ENCODE results near the gene ZNF140. TPM values are rescaled to one million over a fixed set of nuclear protein-coding genes. Genes with fewer than 3 reads are reported as not detected.
A peak's percentile ranks its signal among the peaks of the same experiment; 100 is the strongest.

Gene ZNF140
- total RNA-seq, 1 donor from 2014 or later = 17.2 TPM

- FAIRE-seq (no peak), DNase-seq (ENCODE audit: low read depth) (no peak)
- no peaks in the 10 kb centered on the region for H3K27me3 ChIP-seq (ENCODE audit: insufficient read depth, low read length)
- peaks cover 43% of the 10 kb centered on the region for H3K36me3 Mint-ChIP-seq (ENCODE audit: low read depth, unreplicated experiment)
- H3K27ac Mint-ChIP-seq (ENCODE audit: unreplicated experiment) = no peak overlapping the region
- H3K79me2 ChIP-seq (ENCODE audit: insufficient read depth, low read length) = peaks cover 55% of the 10 kb centered on the region
- H2AFZ ChIP-seq (ENCODE audit: low read depth, low read length) = no peak overlapping the region
- H3K4me2 ChIP-seq (ENCODE audit: low read length) = peak overlapping the region; percentile 83
- H3K9ac ChIP-seq (ENCODE audit: low read length) = peak overlapping the region; percentile 88
- peaks cover 27% of the 10 kb centered on the region for H3K9me3 ChIP-seq (ENCODE audit: insufficient read depth, low read depth, low read length)
- H3K4me1 ChIP-seq (ENCODE audit: insufficient read depth, low read length) = no peaks in the 10 kb centered on the region
- no peaks in the 10 kb centered on the region for H3K4me1 Mint-ChIP-seq (ENCODE audit: low read depth, unreplicated experiment)
- peak overlapping the region; percentile 76 for H3K4me3 ChIP-seq (ENCODE audit: insufficient read depth, low read depth, low read length)
- peak overlapping the region; percentile 90 for H3K4me3 Mint-ChIP-seq (ENCODE audit: unreplicated experiment)
- H3K27ac ChIP-seq (ENCODE audit: low read depth, low read length) = peak overlapping the region; percentile 71
- no peak for TF ChIP-seq CTCF (IDR thresholded peaks at IDR 0.05; ENCODE audit: insufficient read depth, low read depth, low read length)
- TF ChIP-seq EZH2 (IDR thresholded peaks at IDR 0.05; ENCODE audit: insufficient read depth, low read length) = no peak
- H3K36me3 ChIP-seq (ENCODE audit: insufficient read depth, low read length) = peaks cover 20% of the 10 kb centered on the region
- H3K9me3 Mint-ChIP-seq (ENCODE audit: unreplicated experiment) = peaks cover 39% of the 10 kb centered on the region
- peaks cover 9% of the 10 kb centered on the region for H4K20me1 ChIP-seq (ENCODE audit: insufficient read depth, low read length)
- no peaks in the 10 kb centered on the region for H3K27me3 Mint-ChIP-seq (ENCODE audit: low read depth, unreplicated experiment)
Measured at GRCh38 chr12:133038118-133038709, 42.5 kb upstream of the ZNF140 start.

- no peak overlapping the region for H2AFZ ChIP-seq (ENCODE audit: low read depth, low read length)
- Mint-ChIP-seq H3K27ac (ENCODE audit: unreplicated experiment) (no peak overlapping the region), H3K27me3 (ENCODE audit: low read depth, unreplicated experiment) (no peaks in the 10 kb centered on the region), H3K9me3 (ENCODE audit: unreplicated experiment) (peaks cover 92% of the 10 kb centered on the region), H3K4me1 (ENCODE audit: low read depth, unreplicated experiment) (no peaks in the 10 kb centered on the region), H3K36me3 (ENCODE audit: low read depth, unreplicated experiment) (peaks cover 94% of the 10 kb centered on the region), H3K4me3 (ENCODE audit: unreplicated experiment) (no peak overlapping the region)
- no peaks in the 10 kb centered on the region for H4K20me1 ChIP-seq (ENCODE audit: insufficient read depth, low read length)
- H3K79me2 ChIP-seq (ENCODE audit: insufficient read depth, low read length) = peaks cover 46% of the 10 kb centered on the region
- FAIRE-seq (no peak), DNase-seq (ENCODE audit: low read depth) (no peak)
- no peaks in the 10 kb centered on the region for H3K27me3 ChIP-seq (ENCODE audit: insufficient read depth, low read length)
- H3K36me3 ChIP-seq (ENCODE audit: insufficient read depth, low read length) = peaks cover 75% of the 10 kb centered on the region
- TF ChIP-seq EZH2 (IDR thresholded peaks at IDR 0.05; ENCODE audit: insufficient read depth, low read length) (no peak), CTCF (IDR thresholded peaks at IDR 0.05; ENCODE audit: insufficient read depth, low read depth, low read length) (no peak)
- no peak overlapping the region for H3K27ac ChIP-seq (ENCODE audit: low read depth, low read length)
- no peak overlapping the region for H3K4me2 ChIP-seq (ENCODE audit: low read length)
- no peaks in the 10 kb centered on the region for H3K4me1 ChIP-seq (ENCODE audit: insufficient read depth, low read length)
- H3K9me3 ChIP-seq (ENCODE audit: insufficient read depth, low read depth, low read length) = peaks cover 69% of the 10 kb centered on the region
- H3K4me3 ChIP-seq (ENCODE audit: insufficient read depth, low read depth, low read length) = no peak overlapping the region
- H3K9ac ChIP-seq (ENCODE audit: low read length) = no peak overlapping the region
Measured at GRCh38 chr12:133046698-133047097, 34.0 kb upstream of the ZNF140 start.

GRCh38 chr12:133057446-133057845 is 23.3 kb upstream of the ZNF140 start:
- Mint-ChIP-seq H3K9me3 (ENCODE audit: unreplicated experiment) (peaks cover 85% of the 10 kb centered on the region), H3K27me3 (ENCODE audit: low read depth, unreplicated experiment) (no peaks in the 10 kb centered on the region), H3K27ac (ENCODE audit: unreplicated experiment) (no peak overlapping the region), H3K36me3 (ENCODE audit: low read depth, unreplicated experiment) (peaks cover 78% of the 10 kb centered on the region), H3K4me1 (ENCODE audit: low read depth, unreplicated experiment) (no peaks in the 10 kb centered on the region), H3K4me3 (ENCODE audit: unreplicated experiment) (no peak overlapping the region)
- no peak for FAIRE-seq
- no peak overlapping the region for H3K27ac ChIP-seq (ENCODE audit: low read depth, low read length)
- no peaks in the 10 kb centered on the region for H3K27me3 ChIP-seq (ENCODE audit: insufficient read depth, low read length)
- H2AFZ ChIP-seq (ENCODE audit: low read depth, low read length) = no peak overlapping the region
- DNase-seq (ENCODE audit: low read depth) = peak; percentile 12
- H3K9ac ChIP-seq (ENCODE audit: low read length) = no peak overlapping the region
- H4K20me1 ChIP-seq (ENCODE audit: insufficient read depth, low read length) = no peaks in the 10 kb centered on the region
- no peak overlapping the region for H3K4me2 ChIP-seq (ENCODE audit: low read length)
- peaks cover 77% of the 10 kb centered on the region for H3K9me3 ChIP-seq (ENCODE audit: insufficient read depth, low read depth, low read length)
- H3K4me3 ChIP-seq (ENCODE audit: insufficient read depth, low read depth, low read length) = no peak overlapping the region
- TF ChIP-seq EZH2 (IDR thresholded peaks at IDR 0.05; ENCODE audit: insufficient read depth, low read length) (no peak), CTCF (IDR thresholded peaks at IDR 0.05; ENCODE audit: insufficient read depth, low read depth, low read length) (no peak)
- H3K79me2 ChIP-seq (ENCODE audit: insufficient read depth, low read length) = no peaks in the 10 kb centered on the region
- no peaks in the 10 kb centered on the region for H3K4me1 ChIP-seq (ENCODE audit: insufficient read depth, low read length)
- H3K36me3 ChIP-seq (ENCODE audit: insufficient read depth, low read length) = peaks cover 37% of the 10 kb centered on the region
